ENCODE measurements around the gene VEGFB. TPM values are rescaled to one million over a fixed set of nuclear protein-coding genes. Genes with fewer than 3 reads are reported as not detected.

Gene VEGFB
- total RNA-seq, 4 donors from 2014 or later = 52.9 to 101 (median 75.7) TPM

GRCh38 chr11:64265176-64266160, 31.1 kb downstream of the VEGFB start:
- 93 to 94% methylated on average over 26 to 32 of the region's 35 CpGs for WGBS, 2 donors
- Histone ChIP-seq H3K27ac (no peak overlapping the region), H3K27me3 (no peaks in the 10 kb centered on the region), H3K4me3 (replicated peaks in 1 of 3) (no peak overlapping the region), H3K9me3 (no peaks in the 10 kb centered on the region), H3K4me1 (peaks cover 18 to 26% of the 10 kb centered on the region in 2 donors), H3K36me3 (peaks cover 16% of the 10 kb centered on the region in 2 donors)
- DNase-seq = no peak
- intact Hi-C loops (cut with DNase I) = no loop called here
- TF ChIP-seq POLR2A (IDR thresholded peaks at IDR 0.05) (no peak), CTCF (IDR thresholded peaks at IDR 0.05) (no peak)

- H3K4me3 ChIP-seq (replicated peaks in 1 of 3) = no peak overlapping the region
- no peaks in the 10 kb centered on the region for H3K27me3 ChIP-seq
- TF ChIP-seq POLR2A (IDR thresholded peaks at IDR 0.05) (no peak), CTCF (IDR thresholded peaks at IDR 0.05) (no peak)
- no peak for DNase-seq
- peaks cover 18 to 26% of the 10 kb centered on the region in 2 donors for H3K4me1 ChIP-seq
- no peaks in the 10 kb centered on the region for H3K9me3 ChIP-seq
- H3K36me3 ChIP-seq = peaks cover 16% of the 10 kb centered on the region in 2 donors
- intact Hi-C loops (cut with DNase I) = no loop called here
- H3K27ac ChIP-seq = no peak overlapping the region
- 84 to 94% methylated on average over 14 to 15 of the region's 15 CpGs for WGBS, 2 donors
Measured at GRCh38 chr11:64266339-64266738, 32.0 kb downstream of the VEGFB start.

- DNase-seq = peak; percentile 60
- H3K27me3 ChIP-seq = no peaks in the 10 kb centered on the region
- TF ChIP-seq CTCF (IDR thresholded peaks at IDR 0.05) = no peak
- peak in 1 of 2 donors; percentile 22 for TF ChIP-seq POLR2A (IDR thresholded peaks at IDR 0.05)
- intact Hi-C loops (cut with DNase I) = no loop called here
- H3K4me1 ChIP-seq = peaks cover 26 to 32% of the 10 kb centered on the region in 2 donors
- peaks cover 11 to 13% of the 10 kb centered on the region in 2 donors for H3K36me3 ChIP-seq
- no peak overlapping the region for H3K4me3 ChIP-seq (replicated peaks in 1 of 3)
- H3K9me3 ChIP-seq = no peaks in the 10 kb centered on the region
- H3K27ac ChIP-seq = peak overlapping the region; percentile 95 to 99 (median 96)
- WGBS, 2 donors = 63 to 74% methylated on average over 18 to 19 of the region's 27 CpGs
Measured at GRCh38 chr11:64267207-64267945, 33.0 kb downstream of the VEGFB start.

GRCh38 chr11:64268025-64268892, 33.9 kb downstream of the VEGFB start:
- peak; percentile 44 for DNase-seq
- Histone ChIP-seq H3K27me3 (no peaks in the 10 kb centered on the region), H3K27ac (peak overlapping the region; percentile 95 to 99 (median 96)), H3K36me3 (peaks cover 5% of the 10 kb centered on the region in 2 donors), H3K4me3 (replicated peaks in 1 of 3) (peak overlapping the region in 1 of 3 donors; percentile 80), H3K9me3 (no peaks in the 10 kb centered on the region), H3K4me1 (peaks cover 26 to 32% of the 10 kb centered on the region in 2 donors)
- TF ChIP-seq CTCF (IDR thresholded peaks at IDR 0.05) = no peak
- WGBS, 2 donors = 64 to 70% methylated on average over 13 to 19 of the region's 23 CpGs
- intact Hi-C loops (cut with DNase I) = no loop called here
